Testis (tissue), 3 donors: ENCODE results near the gene MRFAP1. TPM values are rescaled to one million over a fixed set of nuclear protein-coding genes. Genes with fewer than 3 reads are reported as not detected.

Source experiments
- DNase-seq: peaks from one replicate; pipeline ENCODE4 v3.0.0-alpha.2; 2019
- H3K27ac ChIP-seq, 2 donors: fragments of 200-600 bp; sonication (generic); one replicate each; pipeline ENCODE4 v1.5.1; 2019
- H3K27me3 ChIP-seq: fragments of 200-600 bp; sonication (generic); one replicate; pipeline ENCODE4 v1.5.1; 2019
- H3K36me3 ChIP-seq: fragments of 200-600 bp; sonication (generic); one replicate; pipeline ENCODE4 v1.5.1; 2017; ENCODE audit warnings: low read depth; ENCODE audit errors: missing control alignments
- H3K4me1 ChIP-seq: fragments of 200-600 bp; sonication (generic); one replicate; pipeline ENCODE4 v1.5.1; 2019
- H3K4me3 ChIP-seq, 2 donors: fragments of 200-600 bp; sonication (generic); one replicate each; pipeline ENCODE4 v1.5.1; 2017 to 2019
- H3K9me3 ChIP-seq: fragments of 200-600 bp; sonication (generic); one replicate; pipeline ENCODE4 v1.5.1; 2017
- CTCF ChIP-seq, 3 experiments: fragments of 450-650 bp in 2 of 3; fragments of 200-600 bp in 1 of 3; sonication (generic) in 1 of 3; IDR thresholded peaks; one replicate each; pipeline ENCODE4 v1.5.1; 2016 to 2019; ENCODE audit warnings: antibody characterized with exemption in 3 of 3, mild to moderate bottlenecking in 2 of 3, moderate library complexity in 1 of 3
- POLR2A ChIP-seq: fragments of 450-650 bp; IDR thresholded peaks from one replicate; pipeline ENCODE4 v1.6.1; 2017; ENCODE audit warnings: antibody characterized with exemption, mild to moderate bottlenecking, moderate library complexity
- WGBS, 2 donors: methylation state at CpG; one replicate each; pipeline ENCODE4 v1.1.5; 2018; 5-methylcytosine and 5-hydroxymethylcytosine counted together
- intact Hi-C: fragments of 100-400 bp; cut with DNase I; formaldehyde crosslinking; loops from one replicate; pipeline ENCODE4 v1.15.1; 2023; ENCODE audit warnings: low total_unique reads
- polyA plus RNA-seq: library from polyadenylated mRNA; stranded (reverse); fragments of 350-450 nt; fragmentation: Illumina TruSeq; extraction: RNeasy Lipid Tissue Mini Kit (QIAGEN cat#74804); gene quantifications from one replicate; pipeline ENCODE4 v1.2.3, GENCODE V29; 2014; ENCODE audit warnings: low read depth, low replicate concordance; ENCODE audit not compliant: insufficient read depth
- total RNA-seq, 2 donors: library from RNA; depleted of rRNA; stranded (reverse); fragments of >200 nt; gene quantifications; one replicate each; pipeline ENCODE4 v1.2.3, GENCODE V29; 2016

The MRFAP1 gene
- total and polyA plus RNA-seq, 3 donors from 2014 or later = 289 to 382 (median 308) TPM

DNA sequence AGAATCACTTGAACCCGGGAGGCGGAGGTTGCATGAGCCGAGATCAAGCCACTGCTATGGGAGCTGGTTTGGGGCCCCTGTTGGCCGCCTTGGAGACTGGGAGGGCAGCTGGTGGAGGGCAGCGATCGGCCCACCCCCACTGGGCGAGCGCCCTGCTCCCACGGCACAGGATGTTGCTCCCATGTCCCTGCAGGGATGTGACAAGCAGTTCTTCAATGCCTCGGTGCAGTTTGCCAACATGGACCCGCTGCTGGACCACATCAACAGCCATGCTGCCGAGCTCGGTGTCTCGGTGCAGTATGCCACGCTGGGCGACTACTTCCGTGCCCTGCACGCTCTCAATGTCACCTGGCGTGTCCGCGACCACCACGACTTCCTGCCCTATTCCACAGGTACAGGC, 46.1 kb upstream of the MRFAP1 start:
- intact Hi-C loops = no loop called here
- no peaks in the 10 kb centered on the region for H3K36me3 ChIP-seq

GRCh38 chr4:6594826-6595355, 45.6 kb upstream of the MRFAP1 start:
- 93 to 96% methylated on average over 7 of the region's 7 CpGs for WGBS, 2 donors
- no peak overlapping the region for H3K27ac ChIP-seq
- no peaks in the 10 kb centered on the region for H3K9me3 ChIP-seq
- intact Hi-C loops = no loop called here
- H3K4me3 ChIP-seq = no peak overlapping the region
- H3K36me3 ChIP-seq = no peaks in the 10 kb centered on the region
- TF ChIP-seq POLR2A (no peak), CTCF (IDR thresholded peaks at IDR 0.05) (no peak)
- no peaks in the 10 kb centered on the region for H3K4me1 ChIP-seq
- no peak for DNase-seq
- no peaks in the 10 kb centered on the region for H3K27me3 ChIP-seq

More for the DNA sequence above, 46.1 kb upstream of the MRFAP1 start:
- H3K27ac ChIP-seq = no peak overlapping the region
- no peaks in the 10 kb centered on the region for H3K4me1 ChIP-seq
- 94 to 100% methylated on average over 11 to 22 of the region's 22 CpGs for WGBS, 2 donors
- H3K27me3 ChIP-seq = no peaks in the 10 kb centered on the region
- no peak overlapping the region for H3K4me3 ChIP-seq
- TF ChIP-seq POLR2A (no peak), CTCF (IDR thresholded peaks at IDR 0.05) (no peak)
- no peaks in the 10 kb centered on the region for H3K9me3 ChIP-seq
- DNase-seq = no peak

DNA sequence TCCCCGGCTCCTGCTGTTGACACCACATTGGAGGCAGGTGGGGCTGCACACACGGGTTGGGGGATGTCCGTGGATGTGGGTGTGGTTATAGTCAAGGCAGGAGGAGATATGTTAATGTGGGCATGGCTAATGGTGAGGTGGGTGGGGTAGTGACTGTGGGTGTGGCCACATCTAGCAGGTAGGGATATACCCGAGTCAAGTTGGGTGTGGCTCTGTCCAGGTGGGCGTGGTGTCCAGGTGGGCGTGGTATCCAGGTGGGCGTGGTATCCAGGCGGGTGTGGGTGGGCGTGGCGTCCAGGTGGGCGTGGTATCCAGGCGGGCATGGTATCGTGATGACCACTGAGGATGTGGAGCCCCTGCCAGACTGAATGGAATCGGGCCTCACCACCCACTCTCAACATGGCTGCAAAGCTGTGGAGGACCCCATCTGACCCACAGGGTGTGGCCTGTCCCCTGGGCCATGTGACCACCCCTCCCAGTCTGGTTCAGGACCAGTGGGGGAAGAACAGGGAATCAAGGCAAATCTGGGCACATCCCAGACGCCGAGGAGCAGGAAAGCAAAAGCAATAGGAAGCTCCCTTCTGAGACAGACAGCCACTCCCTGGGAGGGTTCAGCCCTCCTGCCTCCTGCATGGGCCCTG, 44.5 kb upstream of the MRFAP1 start:
- no peaks in the 10 kb centered on the region for H3K9me3 ChIP-seq
- intact Hi-C loops = no loop called here

DNA sequence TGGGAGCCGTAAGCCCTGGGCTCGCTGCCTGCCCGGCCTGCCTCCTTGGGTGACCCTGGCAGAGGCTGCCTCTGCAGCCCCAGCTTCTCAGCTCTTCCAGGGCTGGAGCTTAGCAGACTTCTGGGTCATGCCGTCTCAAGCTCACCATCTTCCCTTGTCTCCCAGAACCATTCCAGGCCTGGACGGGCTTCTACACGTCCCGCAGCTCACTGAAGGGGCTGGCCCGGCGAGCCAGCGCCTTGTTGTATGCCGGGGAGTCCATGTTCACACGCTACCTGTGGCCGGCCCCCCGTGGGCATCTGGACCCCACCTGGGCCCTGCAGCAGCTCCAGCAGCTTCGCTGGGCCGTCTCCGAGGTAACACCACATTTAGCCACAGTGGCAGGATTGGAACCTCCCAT, 43.5 kb upstream of the MRFAP1 start:
- DNase-seq = no peak
- no peak overlapping the region for H3K4me3 ChIP-seq
- no peak overlapping the region for H3K27ac ChIP-seq
- WGBS, 2 donors = 94 to 97% methylated on average over 11 to 17 of the region's 17 CpGs
- H3K4me1 ChIP-seq = no peaks in the 10 kb centered on the region
- intact Hi-C loops = no loop called here
- no peaks in the 10 kb centered on the region for H3K9me3 ChIP-seq
- no peaks in the 10 kb centered on the region for H3K36me3 ChIP-seq
- H3K27me3 ChIP-seq = no peaks in the 10 kb centered on the region
- TF ChIP-seq POLR2A = no peak
- no peak for TF ChIP-seq CTCF (IDR thresholded peaks at IDR 0.05)

More for the DNA sequence above, 44.5 kb upstream of the MRFAP1 start:
- 69 to 89% methylated on average over 2 to 16 of the region's 16 CpGs for WGBS, 2 donors
- TF ChIP-seq POLR2A = no peak
- TF ChIP-seq CTCF (IDR thresholded peaks at IDR 0.05) = no peak
- no peaks in the 10 kb centered on the region for H3K27me3 ChIP-seq
- H3K27ac ChIP-seq = no peak overlapping the region
- no peaks in the 10 kb centered on the region for H3K4me1 ChIP-seq
- DNase-seq = no peak
- no peaks in the 10 kb centered on the region for H3K36me3 ChIP-seq
- no peak overlapping the region for H3K4me3 ChIP-seq

DNA sequence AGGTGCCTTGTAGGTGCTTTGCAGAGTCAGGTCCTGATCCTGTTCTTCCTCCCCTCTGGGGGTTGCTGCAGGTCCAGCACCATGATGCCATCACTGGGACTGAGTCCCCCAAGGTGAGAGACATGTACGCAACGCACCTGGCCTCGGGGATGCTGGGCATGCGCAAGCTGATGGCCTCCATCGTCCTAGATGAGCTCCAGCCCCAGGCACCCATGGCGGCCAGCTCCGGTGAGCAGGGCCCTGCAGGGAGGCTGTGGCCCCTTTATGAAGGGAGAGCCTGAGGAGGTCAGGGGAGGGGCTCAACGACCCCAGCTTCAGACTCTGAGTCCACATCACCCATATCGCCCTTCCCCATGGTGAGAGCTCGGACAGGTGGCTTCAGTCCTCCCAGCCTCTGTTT, 42.4 kb upstream of the MRFAP1 start:
- no peaks in the 10 kb centered on the region for H3K9me3 ChIP-seq
- no peak for DNase-seq
- WGBS, 2 donors = 90 to 93% methylated on average over 4 to 7 of the region's 10 CpGs
- no peaks in the 10 kb centered on the region for H3K36me3 ChIP-seq
- TF ChIP-seq POLR2A (no peak), CTCF (IDR thresholded peaks at IDR 0.05) (no peak)
- no peak overlapping the region for H3K4me3 ChIP-seq
- no peaks in the 10 kb centered on the region for H3K27me3 ChIP-seq
- no peaks in the 10 kb centered on the region for H3K4me1 ChIP-seq
- intact Hi-C loops = no loop called here
- H3K27ac ChIP-seq = no peak overlapping the region
